Measurements from ENCODE around the gene SHROOM3.

- TF ChIP-seq SUZ12 (IDR thresholded peaks at IDR 0.05; ENCODE audit: extremely low read depth, insufficient read depth, insufficient read length) (no peak), YY1 (IDR thresholded peaks at IDR 0.05; ENCODE audit: insufficient read depth, insufficient read length) (no peak), ZNF274 (IDR thresholded peaks at IDR 0.05; ENCODE audit: low read depth, low read length) (no peak)
Measured at GRCh38 chr4:76448211-76448610, 13.2 kb downstream of the SHROOM3 start.

Measured in NT2/D1 (cell line).